Measurements from ENCODE around the gene ANKRD13C.

Gene ANKRD13C

GRCh38 chr1:70386121-70386520 lies 31.6 kb upstream of the ANKRD13C start:
- Histone ChIP-seq H3K27ac (replicated peaks) (no peak overlapping the region), H3K27me3 (ENCODE audit: insufficient read depth, poor library complexity, severe bottlenecking) (no peaks in the 10 kb centered on the region), H3K4me3 (replicated peaks; ENCODE audit: insufficient read depth, low read length) (no peak overlapping the region)
- TF ChIP-seq GABPA (IDR thresholded peaks at IDR 0.05; ENCODE audit: low read depth) (no peak), SPI1 (IDR thresholded peaks at IDR 0.05; ENCODE audit: borderline replicate concordance, low read depth) (no peak), POLR2AphosphoS5 (IDR thresholded peaks at IDR 0.05; ENCODE audit: low read depth) (no peak), REST (IDR thresholded peaks at IDR 0.05; ENCODE audit: insufficient replicate concordance, low read depth) (no peak), CTCF (IDR thresholded peaks at IDR 0.05; ENCODE audit: insufficient read depth, low read length) (no peak)
- DNase-seq (ENCODE audit: low read depth in 1 of 2, low spot score in 1 of 2) = no peak

DNA sequence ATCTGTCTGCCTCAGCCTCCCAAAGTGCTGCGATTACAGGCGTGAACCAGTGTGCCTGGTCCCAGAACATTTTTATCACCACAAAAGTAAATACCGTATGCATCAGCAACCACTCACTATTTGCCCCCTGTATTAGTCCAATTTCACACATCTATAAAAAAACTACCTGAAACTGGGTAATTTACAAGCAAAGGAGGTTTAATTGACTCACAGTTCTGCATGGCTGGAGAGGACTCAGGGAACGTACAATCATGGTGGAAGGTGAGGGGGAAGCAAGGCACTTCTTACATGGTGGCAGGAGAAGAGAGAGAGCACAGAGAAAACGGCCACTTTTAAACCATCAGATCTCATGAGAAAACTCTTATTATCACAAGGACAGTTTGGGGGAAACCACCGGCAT lies 31.0 kb upstream of the ANKRD13C start:
- H3K27ac ChIP-seq (replicated peaks) = no peak overlapping the region
- no peak overlapping the region for H3K4me3 ChIP-seq (replicated peaks; ENCODE audit: insufficient read depth, low read length)
- no peaks in the 10 kb centered on the region for H3K27me3 ChIP-seq (ENCODE audit: insufficient read depth, poor library complexity, severe bottlenecking)
- TF ChIP-seq GABPA (IDR thresholded peaks at IDR 0.05; ENCODE audit: low read depth) (no peak), CTCF (IDR thresholded peaks at IDR 0.05; ENCODE audit: insufficient read depth, low read length) (no peak), POLR2AphosphoS5 (IDR thresholded peaks at IDR 0.05; ENCODE audit: low read depth) (no peak), REST (IDR thresholded peaks at IDR 0.05; ENCODE audit: insufficient replicate concordance, low read depth) (no peak), SPI1 (IDR thresholded peaks at IDR 0.05; ENCODE audit: borderline replicate concordance, low read depth) (no peak)
- DNase-seq (ENCODE audit: low read depth in 1 of 2, low spot score in 1 of 2) = no peak

GRCh38 chr1:70384542-70384941 lies 30.0 kb upstream of the ANKRD13C start:
- DNase-seq (ENCODE audit: low read depth in 1 of 2, low spot score in 1 of 2) = no peak
- Histone ChIP-seq H3K27ac (replicated peaks) (no peak overlapping the region), H3K4me3 (replicated peaks; ENCODE audit: insufficient read depth, low read length) (no peak overlapping the region), H3K27me3 (ENCODE audit: insufficient read depth, poor library complexity, severe bottlenecking) (no peaks in the 10 kb centered on the region)
- TF ChIP-seq CTCF (IDR thresholded peaks at IDR 0.05; ENCODE audit: insufficient read depth, low read length) (no peak), SPI1 (IDR thresholded peaks at IDR 0.05; ENCODE audit: borderline replicate concordance, low read depth) (no peak), POLR2AphosphoS5 (IDR thresholded peaks at IDR 0.05; ENCODE audit: low read depth) (no peak), REST (IDR thresholded peaks at IDR 0.05; ENCODE audit: insufficient replicate concordance, low read depth) (no peak), GABPA (IDR thresholded peaks at IDR 0.05; ENCODE audit: low read depth) (no peak)
